GM18517 (cell line): ENCODE measurements around the gene PPP2R2C.

ENCODE experiments used
- ATAC-seq: cut with Tn5 transposase; IDR thresholded peaks from one replicate; pipeline ENCODE4 v1.9.1; 2021; ENCODE audit warnings: mild to moderate bottlenecking, moderate library complexity; ENCODE audit not compliant: unreplicated experiment

PPP2R2C gene

GRCh38 chr4:6472387-6473263 lies at the start of gene PPP2R2C:
PPP2R2C (minus strand) TSS chr4:6472614; CDS start chr4:6472229, 385 bp downstream.
- ATAC-seq: no peak

GRCh38 chr4:6520978-6521377 lies 48.6 kb upstream of the PPP2R2C start:
- no peak for ATAC-seq

- ATAC-seq: no peak
Measured at GRCh38 chr4:6520051-6520636, 47.7 kb upstream of the PPP2R2C start.

GRCh38 chr4:6517171-6517570 lies 44.8 kb upstream of the PPP2R2C start:
- no peak for ATAC-seq

GRCh38 chr4:6516762-6517161 lies 44.3 kb upstream of the PPP2R2C start:
- ATAC-seq: no peak

GRCh38 chr4:6516281-6516680 lies 43.9 kb upstream of the PPP2R2C start:
- ATAC-seq: no peak

GRCh38 chr4:6513678-6514077 lies 41.3 kb upstream of the PPP2R2C start:
- ATAC-seq: no peak

- no peak for ATAC-seq
Measured at GRCh38 chr4:6509587-6509986, 37.2 kb upstream of the PPP2R2C start.

GRCh38 chr4:6507345-6507744 lies 34.9 kb upstream of the PPP2R2C start:
- ATAC-seq: no peak

GRCh38 chr4:6506616-6507140 lies 34.3 kb upstream of the PPP2R2C start:
- ATAC-seq: no peak

GRCh38 chr4:6504900-6505496 lies 32.6 kb upstream of the PPP2R2C start:
- ATAC-seq: no peak

- ATAC-seq: no peak
Measured at GRCh38 chr4:6502747-6503465, 30.5 kb upstream of the PPP2R2C start.

- no peak for ATAC-seq
Measured at GRCh38 chr4:6502147-6502546, 29.7 kb upstream of the PPP2R2C start.

GRCh38 chr4:6501171-6501570 lies 28.8 kb upstream of the PPP2R2C start:
- no peak for ATAC-seq

GRCh38 chr4:6500481-6501140 lies 28.2 kb upstream of the PPP2R2C start:
- no peak for ATAC-seq

- ATAC-seq: no peak
Measured at GRCh38 chr4:6499238-6499600, 26.8 kb upstream of the PPP2R2C start.

- no peak for ATAC-seq
Measured at GRCh38 chr4:6498511-6499237, 26.3 kb upstream of the PPP2R2C start.

GRCh38 chr4:6497796-6498195 lies 25.4 kb upstream of the PPP2R2C start:
- ATAC-seq: no peak

- no peak for ATAC-seq
Measured at GRCh38 chr4:6495736-6496135, 23.3 kb upstream of the PPP2R2C start.

GRCh38 chr4:6495296-6495590 lies 22.8 kb upstream of the PPP2R2C start:
- ATAC-seq: no peak
